Heart right ventricle (tissue), 16 donors: Measurements from ENCODE around the gene HPS1. TPM values are rescaled to one million over a fixed set of nuclear protein-coding genes. Genes with fewer than 3 reads are reported as not detected.

Source experiments
- ATAC-seq, 8 donors: fragments of 200-7000 bp; cut with Tn5 transposase; one replicate each; pipeline ENCODE4 v1.9.1; 2020; ENCODE audit warnings: mild to moderate bottlenecking in 8 of 8, moderate library complexity in 8 of 8, moderate number of reproducible peaks in 1 of 8
- DNase-seq, 2 donors: peaks; one replicate each; pipeline ENCODE4 v3.0.0-alpha.2; 2020
- H3K27ac ChIP-seq, 10 donors: fragments of 200-600 bp; sonication (generic) in 2 of 10; one replicate each; pipeline versions ENCODE4 v1.5.0 to v1.8.0; 2020 to 2022; ENCODE audit warnings: mild to moderate bottlenecking in 3 of 10
- H3K27me3 ChIP-seq, 7 donors: fragments of 200-600 bp; one replicate each; pipeline ENCODE4 v1.8.0; 2021 to 2022; ENCODE audit warnings: mild to moderate bottlenecking in 2 of 7
- H3K36me3 ChIP-seq, 9 donors: fragments of 200-600 bp; sonication (generic) in 1 of 9; one replicate each; pipeline versions ENCODE4 v1.5.0 to v1.8.0; 2020 to 2022; ENCODE audit warnings: mild to moderate bottlenecking in 2 of 9
- H3K4me1 ChIP-seq, 9 donors: fragments of 200-600 bp; sonication (generic) in 1 of 9; one replicate each; pipeline versions ENCODE4 v1.5.0 to v1.8.0; 2020 to 2022; ENCODE audit warnings: mild to moderate bottlenecking in 4 of 9
- H3K4me3 ChIP-seq, 10 donors: fragments of 200-600 bp; sonication (generic) in 2 of 10; one replicate each; pipeline versions ENCODE4 v1.5.0 to v1.8.0; 2020 to 2022; ENCODE audit warnings: mild to moderate bottlenecking in 7 of 10, moderate library complexity in 2 of 10
- H3K9me3 ChIP-seq, 11 donors: fragments of 200-600 bp in 10 of 11; sonication (generic) in 2 of 11; one replicate each; pipeline versions ENCODE4 v1.5.0 to v1.8.0; 2013 to 2022; ENCODE audit warnings: mild to moderate bottlenecking in 2 of 11, control low read depth in 1 of 11, moderate library complexity in 1 of 11
- CTCF ChIP-seq, 9 donors: fragments of 200-600 bp; sonication (generic) in 2 of 9; IDR thresholded peaks; one replicate each; pipeline versions ENCODE4 v1.5.0 to v1.8.0; 2021 to 2022; ENCODE audit warnings: antibody characterized with exemption in 9 of 9, mild to moderate bottlenecking in 5 of 9, moderate library complexity in 1 of 9
- WGBS, 2 donors: extraction: QIAGEN DNeasy Blood & Tissue Kit; methylation state at CpG; one replicate each; pipeline ENCODE4 v1.1.7; 2013; ENCODE audit warnings: inconsistent platforms in 1 of 2; 5-methylcytosine and 5-hydroxymethylcytosine counted together
- intact Hi-C, 10 donors: fragments of 100-400 bp; cut with DNase I; formaldehyde crosslinking; loops; one replicate each; pipeline versions ENCODE4 v1.11.1 to v1.14.2; 2022
- polyA plus RNA-seq, 2 donors: library from polyadenylated mRNA; stranded (reverse); fragments of 200-250 nt; gene quantifications; one replicate each; pipeline ENCODE4 v1.2.3, GENCODE V29; 2013
- total RNA-seq, 10 donors: library from RNA; stranded (reverse); fragmentation: NEBNext Ultra II Directional in 3 of 10; extraction: Animal tissue kit (Norgen Biotek cat#: 25700) in 3 of 10; gene quantifications; one replicate each; pipeline versions ENCODE4 v1.2.1 to v1.2.4, GENCODE V29; 2021 to 2023
- donor health status: Arrhythmogenic right ventricular cardiomyopathy.
- donor health status: ischemic (EF 13 %, LVEDD 7.1; RV severe dilation, severe dysfunction).
- donor health status: healthy with polysubstance abuse.
- donor health status: DM: no; HTN: yes; CAD: no.
- donor health status: DM: no; HTN: no; CAD: no.
- donor health status: ischemic (EF 25% LVEDD 6.9; RV normal size, moderate dysfunction).
- donor health status: ischemic (EF 25% LVEDD 5.7; RV mildly dilated, moderate dysfunction).
- donor health status: healthy.
- donor health status: DM: yes; HTN: yes; CAD: no.
- donor health status: Ischemic cardiomyopathy.
- donor health status: ischemic (EF 35%, LVEDD 5.7; RV mildly dilated, moderate dysfunction).
- donor health status: nonischemic (EF 11% LVEDD 7.7; RV severe dilation, severe dysfunction).
- donor health status: DM: yes; HTN: yes; CAD: no.
- donor health status: PGD.
- donor health status: ischemic (EF 29% LVEDD 5.4; RV normal size, mild dysfunction).
- donor health status: nonischemic (EF 23%, LVEDD 6.1; RV moderate dilation, normal function).

The HPS1 gene
- total and polyA plus RNA-seq, 12 donors: 21.2 to 54.3 (median 33.4) TPM

- TF ChIP-seq CTCF (IDR thresholded peaks at IDR 0.05): no peak
Observed at GRCh38 chr10:98449287-98449686, 2.6 kb upstream of the HPS1 start.

GRCh38 chr10:98446151-98446660, 529 bp downstream of the HPS1 start:
- ATAC-seq: peak; percentile 37 to 68 (median 58)
- peaks cover 0 to 4% (median 0%) of the 10 kb centered on the region in 7 donors for H3K27me3 ChIP-seq
- peak overlapping the region; percentile 70 to 93 (median 89) for H3K27ac ChIP-seq
- peak in 1 of 2 donors; percentile 47 for DNase-seq
- no peaks in the 10 kb centered on the region for H3K9me3 ChIP-seq
- intact Hi-C loops: loop anchor here in 1 of 10 donors (1.0 kb wide), 1 partner anchor 32 kb away; no protein-coding TSS in a partner anchor
- 4 to 5% methylated on average over 28 of the region's 28 CpGs for WGBS, 2 donors
- H3K4me3 ChIP-seq: peak overlapping the region; percentile 53 to 86 (median 70)
- no peak for TF ChIP-seq CTCF (IDR thresholded peaks at IDR 0.05)
- H3K36me3 ChIP-seq: peaks cover 0 to 42% (median 1%) of the 10 kb centered on the region in 9 donors
- peaks cover 0 to 23% (median 6%) of the 10 kb centered on the region in 9 donors for H3K4me1 ChIP-seq

More at GRCh38 chr10:98449287-98449686, 2.6 kb upstream of the HPS1 start:
- DNase-seq: no peak
- Histone ChIP-seq H3K27ac (no peak overlapping the region), H3K4me1 (peaks cover 0 to 22% (median 6%) of the 10 kb centered on the region in 9 donors), H3K9me3 (no peaks in the 10 kb centered on the region), H3K36me3 (peaks cover 0 to 12% (median 0%) of the 10 kb centered on the region in 9 donors), H3K27me3 (peaks cover 0 to 14% (median 0%) of the 10 kb centered on the region in 7 donors), H3K4me3 (no peak overlapping the region)
- intact Hi-C loops: no loop called here
- no peak for ATAC-seq

GRCh38 chr10:98445200-98445812, 1.4 kb downstream of the HPS1 start:
- Histone ChIP-seq H3K4me3 (peak overlapping the region in 6 of 10 donors; percentile 63 to 86 (median 78)), H3K27ac (peak overlapping the region in 7 of 10 donors; percentile 87 to 90 (median 89)), H3K9me3 (no peaks in the 10 kb centered on the region), H3K27me3 (no peaks in the 10 kb centered on the region), H3K36me3 (peaks cover 0 to 50% (median 8%) of the 10 kb centered on the region in 9 donors), H3K4me1 (peaks cover 0 to 23% (median 6%) of the 10 kb centered on the region in 9 donors)
- TF ChIP-seq CTCF (IDR thresholded peaks at IDR 0.05): no peak
- 70% methylated on average over 10 of the region's 10 CpGs for WGBS, 2 donors
- no peak for DNase-seq
- intact Hi-C loops: no loop called here
- no peak for ATAC-seq

GRCh38 chr10:98444314-98445006, 2.3 kb downstream of the HPS1 start:
- H3K36me3 ChIP-seq: peaks cover 0 to 59% (median 8%) of the 10 kb centered on the region in 9 donors
- H3K27ac ChIP-seq: no peak overlapping the region
- H3K9me3 ChIP-seq: no peaks in the 10 kb centered on the region
- no peak overlapping the region for H3K4me3 ChIP-seq
- TF ChIP-seq CTCF (IDR thresholded peaks at IDR 0.05): no peak
- no peaks in the 10 kb centered on the region for H3K27me3 ChIP-seq
- ATAC-seq (no peak), DNase-seq (no peak)
- peaks cover 0 to 23% (median 6%) of the 10 kb centered on the region in 9 donors for H3K4me1 ChIP-seq
- 90 to 92% methylated on average over 9 of the region's 9 CpGs for WGBS, 2 donors
- intact Hi-C loops: no loop called here
